K562 treated with DMSO at 1 percent for 12 hours (cell line): Measurements from ENCODE around the gene ACTL6B. TPM values are rescaled to one million over a fixed set of nuclear protein-coding genes. Genes with fewer than 3 reads are reported as not detected.

Experiments
- total RNA-seq: library from RNA; unstranded; fragments of 300-600 nt; gene quantifications from 2 replicates; pipeline ENCODE4 v1.2.3, GENCODE V29; 2022; ENCODE audit not compliant: insufficient read depth

The ACTL6B gene
- not detected in 2 replicates for total RNA-seq

GRCh38 chr7:100655908-100656674, at the start of gene ACTL6B:
Gene ACTL6B (minus strand): TSS chr7:100656448. CDS start chr7:100656354, 94 bp downstream.

GRCh38 chr7:100694098-100694745, 38.0 kb upstream of the ACTL6B start, which contains the start of gene GIGYF1:
Gene GIGYF1 (minus strand): TSS chr7:100694250. CDS start chr7:100688238, 6,012 bp downstream.

GRCh38 chr7:100673302-100673941, 17.2 kb upstream of the ACTL6B start, which contains the start of gene GNB2:
Gene GNB2 (plus strand): TSS chr7:100673740. CDS start chr7:100676266, 2,526 bp downstream.

GRCh38 chr7:100641463-100641859, 14.8 kb downstream of the ACTL6B start, which contains the start of gene TFR2:
Gene TFR2 (minus strand): TSS chr7:100641552. CDS start chr7:100641509, 43 bp downstream.

GRCh38 chr7:100611983-100612729, 44.1 kb downstream of the ACTL6B start, which contains the start of gene MOSPD3:
Gene MOSPD3 (plus strand): TSS chr7:100612540. CDS start chr7:100612792, 252 bp downstream.

Other genes starting within 250 kb of the ACTL6B start
- gene ZCWPW1, start 227.7 kb downstream of the ACTL6B start, total RNA-seq, result 2.3 and 7.2 TPM in 2 replicates
- 61.3 and 85.4 TPM in 2 replicates for gene MEPCE, start 226.6 kb downstream of the ACTL6B start, total RNA-seq
- 84.0 and 131 TPM in 2 replicates for gene PPP1R35, start 220.0 kb downstream of the ACTL6B start, total RNA-seq
- 2.1 TPM in 1 of 2 replicates, not detected in the other for gene SPACDR, start 192.2 kb downstream of the ACTL6B start, total RNA-seq
- 141 and 148 TPM in 2 replicates for gene TSC22D4, start 177.2 kb downstream of the ACTL6B start, total RNA-seq
- gene NYAP1, start 172.5 kb downstream of the ACTL6B start, total RNA-seq, result 1.2 TPM in 2 replicates
- gene AGFG2, start 117.2 kb downstream of the ACTL6B start, total RNA-seq, result 16.6 and 18.5 TPM in 2 replicates
- gene SAP25, start 82.5 kb downstream of the ACTL6B start, total RNA-seq, result 11.5 and 19.0 TPM in 2 replicates
- 67.0 and 99.9 TPM in 2 replicates for gene LRCH4, start 70.3 kb downstream of the ACTL6B start, total RNA-seq
- gene FBXO24, start 70.1 kb downstream of the ACTL6B start, total RNA-seq, result 1.3 and 2.5 TPM in 2 replicates
- gene PCOLCE, start 54.1 kb downstream of the ACTL6B start, total RNA-seq, result 14.4 and 24.9 TPM in 2 replicates
- 40.9 and 41.5 TPM in 2 replicates for gene MOSPD3, start 43.9 kb downstream of the ACTL6B start, total RNA-seq
- 47.9 and 70.0 TPM in 2 replicates for gene TFR2, start 14.9 kb downstream of the ACTL6B start, total RNA-seq
- gene GNB2, start 17.3 kb upstream of the ACTL6B start, total RNA-seq, result 568 and 655 TPM in 2 replicates
- 11.4 and 30.9 TPM in 2 replicates for gene GIGYF1, start 37.8 kb upstream of the ACTL6B start, total RNA-seq
- gene POP7, start 49.7 kb upstream of the ACTL6B start, total RNA-seq, result 82.2 and 128 TPM in 2 replicates
- not detected in 2 replicates for gene EPO, start 64.0 kb upstream of the ACTL6B start, total RNA-seq
- not detected in 2 replicates for gene ZAN, start 77.1 kb upstream of the ACTL6B start, total RNA-seq
- gene EPHB4, start 171.1 kb upstream of the ACTL6B start, total RNA-seq, result 29.2 and 45.9 TPM in 2 replicates
- 11.1 and 18.6 TPM in 2 replicates for gene SLC12A9, start 196.3 kb upstream of the ACTL6B start, total RNA-seq
- 65.2 and 74.9 TPM in 2 replicates for gene TRIP6, start 210.9 kb upstream of the ACTL6B start, total RNA-seq
- 81.0 and 147 TPM in 2 replicates for gene SRRT, start 218.7 kb upstream of the ACTL6B start, total RNA-seq
- gene UFSP1, start 233.3 kb upstream of the ACTL6B start, total RNA-seq, result 1.4 TPM in 1 of 2 replicates, not detected in the other
- gene ACHE, start 239.4 kb upstream of the ACTL6B start, total RNA-seq, result 1.4 and 5.5 TPM in 2 replicates